Body of pancreas (tissue), 4 donors: ENCODE results near the gene RABGAP1. TPM values are rescaled to one million over a fixed set of nuclear protein-coding genes. Genes with fewer than 3 reads are reported as not detected.

ENCODE experiments used
- ATAC-seq: fragments of 150-250 bp; one replicate; pipeline ENCODE4 v1.9.1; 2016
- DNase-seq, 4 donors: peaks; one replicate each; pipeline ENCODE4 v3.0.0-alpha.2; 2019
- H3K27ac ChIP-seq, 4 donors: fragments of 200-600 bp; sonication (generic); 1 replicate in 3 of 4; 2 replicates in 1 of 4; pipeline versions ENCODE4 v1.5.1 to v1.6.1; 2016 to 2019; ENCODE audit warnings: mild to moderate bottlenecking in 1 of 4, mixed read lengths in 1 of 4, moderate library complexity in 1 of 4
- H3K27me3 ChIP-seq, 2 donors: fragments of 200-600 bp; sonication (generic); one replicate each; pipeline ENCODE4 v1.6.0; 2016; ENCODE audit warnings: mild to moderate bottlenecking in 1 of 2
- H3K36me3 ChIP-seq, 2 donors: fragments of 200-600 bp; sonication (generic); replicated peaks in 1 of 2; 2 replicates each; pipeline ENCODE4 v1.5.1; 2016; ENCODE audit warnings: low read depth in 2 of 2; ENCODE audit not compliant: insufficient read depth in 1 of 2
- H3K4me1 ChIP-seq: fragments of 200-600 bp; sonication (generic); one replicate; pipeline ENCODE4 v1.6.0; 2016
- H3K4me3 ChIP-seq, 2 donors: fragments of 200-600 bp; sonication (generic); 1 replicate in 1 of 2; 2 replicates in 1 of 2; pipeline ENCODE4 v1.5.1; 2016 to 2019
- H3K9me3 ChIP-seq, 3 donors: fragments of 200-600 bp; sonication (generic); 1 replicate in 2 of 3; 2 replicates in 1 of 3; pipeline ENCODE4 v1.5.1; 2016
- CTCF ChIP-seq, 7 experiments: fragments of 450-650 bp in 4 of 7; fragments of 200-600 bp in 3 of 7; sonication (generic) in 3 of 7; IDR thresholded peaks; one replicate each; pipeline ENCODE4 v1.5.1; 2016 to 2019; ENCODE audit warnings: antibody characterized with exemption in 7 of 7
- POLR2A ChIP-seq, 3 donors: fragments of 450-650 bp; IDR thresholded peaks; one replicate each; pipeline ENCODE4 v1.6.1; 2016; ENCODE audit warnings: antibody characterized with exemption in 3 of 3, mild to moderate bottlenecking in 2 of 3
- WGBS, 2 donors: methylation state at CpG; one replicate each; pipeline ENCODE4 v1.1.5; 2017; 5-methylcytosine and 5-hydroxymethylcytosine counted together
- intact Hi-C: fragments of 100-400 bp; cut with DNase I; formaldehyde crosslinking; loops from one replicate; pipeline ENCODE4 v1.15.1; 2023
- total RNA-seq, 2 donors: library from RNA; depleted of rRNA; stranded (reverse); fragments of >200 nt; gene quantifications; one replicate each; pipeline ENCODE4 v1.1.0, GENCODE V29; 2016

The RABGAP1 gene
- total RNA-seq, 2 donors from 2014 or later, result 31.1 to 33.6 TPM

GRCh38 chr9:122961139-122961538 is 20.3 kb downstream of the RABGAP1 start:
- Histone ChIP-seq H3K4me3 (no peak overlapping the region), H3K9me3 (no peaks in the 10 kb centered on the region), H3K27ac (no peak overlapping the region), H3K4me1 (no peaks in the 10 kb centered on the region), H3K27me3 (no peaks in the 10 kb centered on the region), H3K36me3 (no peaks in the 10 kb centered on the region)
- no peak for DNase-seq
- 86 to 94% methylated on average over 1 of the region's 1 CpG for WGBS, 2 donors
- intact Hi-C loops, result no loop called here
- no peak for TF ChIP-seq CTCF (IDR thresholded peaks at IDR 0.05)
- TF ChIP-seq POLR2A (IDR thresholded peaks at IDR 0.05), result no peak
- ATAC-seq, result no peak

- Histone ChIP-seq H3K27me3 (no peaks in the 10 kb centered on the region), H3K4me1 (no peaks in the 10 kb centered on the region), H3K9me3 (no peaks in the 10 kb centered on the region), H3K27ac (peak overlapping the region in 2 of 4 donors; percentile 6 to 28), H3K4me3 (no peak overlapping the region), H3K36me3 (peaks cover 0 to 3% of the 10 kb centered on the region in 2 donors)
- TF ChIP-seq POLR2A (IDR thresholded peaks at IDR 0.05) (no peak), CTCF (IDR thresholded peaks at IDR 0.05) (no peak)
- DNase-seq (no peak), ATAC-seq (peak; percentile 27)
- intact Hi-C loops, result no loop called here
- 75 to 89% methylated on average over 2 of the region's 2 CpGs for WGBS, 2 donors
Observed at GRCh38 chr9:122975196-122975595, 34.4 kb downstream of the RABGAP1 start.

- no peaks in the 10 kb centered on the region for H3K27me3 ChIP-seq
- H3K4me3 ChIP-seq, result no peak overlapping the region
- intact Hi-C loops, result no loop called here
- H3K9me3 ChIP-seq, result no peaks in the 10 kb centered on the region
- TF ChIP-seq CTCF (IDR thresholded peaks at IDR 0.05) (no peak), POLR2A (IDR thresholded peaks at IDR 0.05) (no peak)
- no peak overlapping the region for H3K27ac ChIP-seq
- H3K36me3 ChIP-seq, result no peaks in the 10 kb centered on the region
- H3K4me1 ChIP-seq, result no peaks in the 10 kb centered on the region
- 65 to 72% methylated on average over 2 of the region's 2 CpGs for WGBS, 2 donors
- ATAC-seq (no peak), DNase-seq (no peak)
Observed at GRCh38 chr9:122978601-122979000, 37.8 kb downstream of the RABGAP1 start.

GRCh38 chr9:122986010-122986409 is 45.2 kb downstream of the RABGAP1 start:
- Histone ChIP-seq H3K9me3 (no peaks in the 10 kb centered on the region), H3K36me3 (peaks cover 0 to 14% of the 10 kb centered on the region in 2 donors), H3K4me3 (no peak overlapping the region), H3K27ac (no peak overlapping the region), H3K27me3 (no peaks in the 10 kb centered on the region), H3K4me1 (no peaks in the 10 kb centered on the region)
- WGBS, 2 donors, result 73 to 84% methylated on average over 5 of the region's 5 CpGs
- intact Hi-C loops, result no loop called here
- DNase-seq, result no peak
- no peak for TF ChIP-seq POLR2A (IDR thresholded peaks at IDR 0.05)
- no peak for TF ChIP-seq CTCF (IDR thresholded peaks at IDR 0.05)
- ATAC-seq, result no peak

- 79 to 82% methylated on average over 2 of the region's 2 CpGs for WGBS, 2 donors
- H3K36me3 ChIP-seq, result peaks cover 0 to 14% of the 10 kb centered on the region in 2 donors
Observed at GRCh38 chr9:122988141-122988540, 47.3 kb downstream of the RABGAP1 start.

More at GRCh38 chr9:122988141-122988540, 47.3 kb downstream of the RABGAP1 start:
- no peaks in the 10 kb centered on the region for H3K27me3 ChIP-seq
- no peak for TF ChIP-seq POLR2A (IDR thresholded peaks at IDR 0.05)
- TF ChIP-seq CTCF (IDR thresholded peaks at IDR 0.05), result no peak
- H3K4me1 ChIP-seq, result no peaks in the 10 kb centered on the region
- DNase-seq (no peak), ATAC-seq (no peak)
- intact Hi-C loops, result no loop called here
- H3K4me3 ChIP-seq, result no peak overlapping the region
- no peak overlapping the region for H3K27ac ChIP-seq
- H3K9me3 ChIP-seq, result no peaks in the 10 kb centered on the region
